AG04450 (cell line): ENCODE data around the gene TNK2. TPM values are rescaled to one million over a fixed set of nuclear protein-coding genes. Genes with fewer than 3 reads are reported as not detected.

Source experiments
- CTCF ChIA-PET: fragments of 300-600, 350-600 bp; formaldehyde crosslinking; extraction: SDS; loops from one replicate; lab custom pipeline; 2022; ENCODE audit warnings: antibody characterized with exemption, inconsistent platforms; lab: Charles Lee
- POLR2A ChIA-PET: fragments of 350-600 bp; formaldehyde crosslinking; extraction: SDS; loops from one replicate; lab custom pipeline; 2021; ENCODE audit warnings: antibody characterized with exemption, inconsistent platforms; lab: Yijun Ruan, JAX
- DNase-seq: peaks from one replicate; pipeline ENCODE4 v3.0.0-alpha.2; 2011; ENCODE audit warnings: low read depth, low spot score
- H3K27ac ChIP-seq: one replicate; pipeline ENCODE4 v1.5.1; 2012; ENCODE audit warnings: low read depth, low read length, control low read depth
- H3K27me3 ChIP-seq: one replicate; pipeline ENCODE4 v1.6.0; 2012; ENCODE audit warnings: low read length; ENCODE audit not compliant: control insufficient read depth, insufficient read depth
- H3K4me3 ChIP-seq: 2 replicates; pipeline ENCODE4 v1.5.1; 2011; ENCODE audit warnings: mild to moderate bottlenecking, low read depth, low read length, control low read depth
- H3K9me3 ChIP-seq: 2 replicates; pipeline ENCODE4 v1.5.1; 2012; ENCODE audit warnings: low read length; ENCODE audit not compliant: control insufficient read depth, insufficient read depth
- CTCF ChIP-seq: IDR thresholded peaks from 2 replicates; pipeline ENCODE4 v1.5.1; 2011; ENCODE audit warnings: low read depth, low read length, control low read depth, inconsistent platforms
- polyA plus RNA-seq: library from polyadenylated mRNA; depleted of rRNA; stranded (reverse); fragments of >200 nt; gene quantifications from 2 replicates; pipeline ENCODE4 v1.2.3, GENCODE V29; 2011

The TNK2 gene
- polyA plus RNA-seq, 1 experiment = 2.7 TPM

- no peak for TF ChIP-seq CTCF
These were observed 72.6 kb downstream of the TNK2 start for GRCh38 chr3:195835791-195836190.

GRCh38 chr3:195834675-195835583, 73.4 kb downstream of the TNK2 start:
- no peak for TF ChIP-seq CTCF
- Histone ChIP-seq H3K4me3 (no peak overlapping the region), H3K27me3 (peaks cover 20% of the 10 kb centered on the region), H3K9me3 (no peaks in the 10 kb centered on the region; the same call in 1 of the 2 replicates), H3K27ac (no peak overlapping the region)
- ChIA-PET POLR2A (no interaction called here), CTCF (interaction anchor here (1.9 kb wide), 1 partner anchor 15 kb away, joined by 15 read pairs; no protein-coding TSS in a partner anchor)
- no peak for DNase-seq

More at GRCh38 chr3:195835791-195836190, 72.6 kb downstream of the TNK2 start:
- H3K27me3 ChIP-seq = peaks cover 20% of the 10 kb centered on the region
- no peak overlapping the region for H3K27ac ChIP-seq
- ChIA-PET POLR2A (no interaction called here), CTCF (no interaction called here)
- no peak overlapping the region for H3K4me3 ChIP-seq
- no peak for DNase-seq
- H3K9me3 ChIP-seq = no peaks in the 10 kb centered on the region; the same call in 1 of the 2 replicates

- no peaks in the 10 kb centered on the region; the same call in 1 of the 2 replicates for H3K9me3 ChIP-seq
- H3K4me3 ChIP-seq = no peak overlapping the region
- CTCF ChIA-PET = no interaction called here
- DNase-seq = no peak
- POLR2A ChIA-PET = no interaction called here
- no peak for TF ChIP-seq CTCF
- peaks cover 12% of the 10 kb centered on the region for H3K27me3 ChIP-seq
- H3K27ac ChIP-seq = no peak overlapping the region
These were observed 78.5 kb downstream of the TNK2 start for GRCh38 chr3:195829897-195830254.

GRCh38 chr3:195828762-195829161, 79.6 kb downstream of the TNK2 start:
- peaks cover 14% of the 10 kb centered on the region for H3K27me3 ChIP-seq
- H3K9me3 ChIP-seq = no peaks in the 10 kb centered on the region; the same call in 1 of the 2 replicates
- TF ChIP-seq CTCF = no peak
- H3K4me3 ChIP-seq = no peak overlapping the region
- POLR2A ChIA-PET = no interaction called here
- no peak for DNase-seq
- CTCF ChIA-PET = interaction anchor here (0.6 to 1.8 kb wide), 3 partner anchors 21 to 593 kb away, joined by 3 to 14 read pairs (median 5); no protein-coding TSS in a partner anchor
- no peak overlapping the region for H3K27ac ChIP-seq
